Measurements from ENCODE around the gene SNAI1. TPM values are rescaled to one million over a fixed set of nuclear protein-coding genes. Genes with fewer than 3 reads are reported as not detected.

The SNAI1 gene
- total and polyA plus RNA-seq, 2 of the 4 experiments (the other 2 are of a cell fraction) = 0.54 to 13.7 TPM

- Histone ChIP-seq H2BK5ac (ENCODE audit: low read depth, low read length, poor library complexity, severe bottlenecking) (peak overlapping the region; percentile 95), H3K4me2 (ENCODE audit: low read depth, low read length) (peak overlapping the region; percentile 43), H3K27me3 (ENCODE audit: control insufficient read depth, insufficient read depth, low read length) (no peaks in the 10 kb centered on the region), H3K27ac (ENCODE audit: insufficient read depth, low read length) (peak overlapping the region; percentile 90), H2BK20ac (ENCODE audit: low read depth, low read length) (peak overlapping the region; percentile 92), H3K9me3 (ENCODE audit: control insufficient read depth, insufficient read depth, low read length) (no peaks in the 10 kb centered on the region), H4K5ac (ENCODE audit: low read depth, low read length) (peak overlapping the region; percentile 60), H2AFZ (replicated peaks; ENCODE audit: low read length, poor library complexity) (peak overlapping the region; percentile 25), H3K4me3 (ENCODE audit: insufficient read depth, low read depth, low read length) (no peak overlapping the region), H4K91ac (ENCODE audit: insufficient read depth, low read depth, low read length) (peak overlapping the region; percentile 94), H2BK120ac (ENCODE audit: low read depth, low read length) (peak overlapping the region; percentile 89), H4K20me1 (ENCODE audit: insufficient read depth, low read length) (peaks cover 14% of the 10 kb centered on the region), H4K8ac (ENCODE audit: low read depth in 2 of 2, low read length in 2 of 2) (peak overlapping the region; percentile 67 to 80), H2AK9ac (replicated peaks; ENCODE audit: low read depth, low read length, poor library complexity) (peak overlapping the region; percentile 77), H3K4ac (ENCODE audit: low read depth, low read length) (peak overlapping the region; percentile 99), H3K23ac (ENCODE audit: low read depth, low read length) (peak overlapping the region; percentile 90), H3K9ac (ENCODE audit: low read depth, low read length) (peak overlapping the region; percentile 36), H3K56ac (ENCODE audit: extremely low read depth, insufficient read depth, low read length) (peak overlapping the region; percentile 88), H3K79me1 (ENCODE audit: low read depth in 1 of 2, low read length in 2 of 2) (peaks cover 39 to 63% of the 10 kb centered on the region in 2 experiments), H2AK5ac (ENCODE audit: low read depth, low read length) (peak overlapping the region; percentile 89), H3K4me1 (ENCODE audit: control insufficient read depth, insufficient read depth, low read length) (peaks cover 23% of the 10 kb centered on the region), H3K14ac (replicated peaks; ENCODE audit: low read depth, low read length) (peak overlapping the region; percentile 80), H3K9me1 (ENCODE audit: insufficient read depth, low read length) (peaks cover 19% of the 10 kb centered on the region), H3K18ac (ENCODE audit: low read depth, low read length) (peak overlapping the region; percentile 82), H2BK15ac (ENCODE audit: low read depth, low read length) (peak overlapping the region; percentile 35; the same call in 2 of the 3 replicates), H3K36me3 (ENCODE audit: control insufficient read depth, insufficient read depth, low read length) (peaks cover 48% of the 10 kb centered on the region)
- ATAC-seq (ENCODE audit: low read depth) = peak; percentile 36
- intact Hi-C loops (cut with micrococcal nuclease) (no loop called here), in situ Hi-C loops (cut with MboI; ENCODE audit: low sequenced_read_pairs) (no loop called here), dilution Hi-C loops (cut with HindIII; ENCODE audit: low sequenced_read_pairs, unreplicated experiment) (no loop called here)
- CTCF ChIA-PET = no interaction called here
- WGBS, 2 experiments (ENCODE audit: extremely low coverage in 2 of 2, insufficient read length in 1 of 2) = 0% methylated on average over 2 of the region's 3 CpGs; no CpG with 5 or more reads in 1 of the 2 experiments
- TF ChIP-seq CEBPB (IDR thresholded peaks at IDR 0.05; ENCODE audit: low read depth, low read length) = no peak
- no peak for TF ChIP-seq USF2 (IDR thresholded peaks at IDR 0.05; ENCODE audit: low read depth, low read length)
- POLR2A ChIA-PET (ENCODE audit: unreplicated experiment) = no interaction called here
- DNase-seq = peak; percentile 52
- BruUV-seq (replicated peaks) = no TSS peak
These were observed 34.6 kb upstream of the SNAI1 start for GRCh38 chr20:49948178-49948577.

Data from IMR-90 (cell line).